Sciatic nerve (tissue), 2 donors: ENCODE measurements around the gene DGKI. TPM values are rescaled to one million over a fixed set of nuclear protein-coding genes. Genes with fewer than 3 reads are reported as not detected.

Experiments
- ATAC-seq: fragments of 200-7000 bp; cut with Tn5 transposase; one replicate; pipeline ENCODE4 v1.9.1; 2020; ENCODE audit warnings: mild to moderate bottlenecking, moderate library complexity
- DNase-seq: peaks from one replicate; pipeline ENCODE4 v3.0.0-alpha.2; 2020; ENCODE audit warnings: low spot score
- intact Hi-C: fragments of 100-400 bp; cut with DNase I; formaldehyde crosslinking; loops from one replicate; pipeline ENCODE4 v1.14.2; 2022
- total RNA-seq: library from RNA; stranded (reverse); fragmentation: NEBNext Ultra II Directional; extraction: Animal tissue kit (Norgen Biotek cat#: 25700); gene quantifications from one replicate; pipeline ENCODE4 v1.2.1, GENCODE V29; 2021
- donor health status: DM: no; HTN: no; CAD: no.
- donor health status: DM: no; HTN: no; CAD: no.

Gene DGKI
- total RNA-seq, 1 donor from 2014 or later, result 2.3 TPM

- ATAC-seq (no peak), DNase-seq (no peak)
- intact Hi-C loops, result no loop called here
These were observed 204.7 kb downstream of the DGKI start for GRCh38 chr7:137642031-137642430.

DNA sequence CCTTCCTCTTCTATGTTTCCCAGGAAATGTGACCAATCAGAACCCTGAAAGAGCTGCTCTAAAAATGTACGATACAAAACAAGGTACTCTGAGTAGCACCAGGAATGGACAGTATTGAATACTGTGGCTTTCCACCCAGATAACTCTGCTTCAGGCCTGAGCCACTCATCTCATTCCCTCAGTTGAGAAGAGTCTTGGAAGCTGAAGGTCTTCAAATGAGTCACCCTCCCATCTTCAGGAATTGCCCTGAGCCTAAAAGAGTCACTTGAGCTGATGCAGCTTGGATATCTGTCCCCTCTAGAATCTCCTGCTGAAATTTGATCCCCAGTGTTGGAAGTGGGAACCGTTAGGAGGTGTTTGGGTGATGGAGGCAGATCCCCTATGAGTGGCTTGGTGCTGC lies 210.4 kb downstream of the DGKI start:
- no peak for ATAC-seq

GRCh38 chr7:137635874-137636273 lies 210.9 kb downstream of the DGKI start:
- DNase-seq, result no peak
- no peak for ATAC-seq
- intact Hi-C loops, result no loop called here

More for the DNA sequence above, 210.4 kb downstream of the DGKI start:
- no peak for DNase-seq
- intact Hi-C loops, result no loop called here

- DNase-seq (no peak), ATAC-seq (no peak)
- intact Hi-C loops, result no loop called here
These were observed 211.6 kb downstream of the DGKI start for GRCh38 chr7:137635132-137635531.

GRCh38 chr7:137634356-137634755 lies 212.4 kb downstream of the DGKI start:
- intact Hi-C loops, result no loop called here
- DNase-seq, result no peak

DNA sequence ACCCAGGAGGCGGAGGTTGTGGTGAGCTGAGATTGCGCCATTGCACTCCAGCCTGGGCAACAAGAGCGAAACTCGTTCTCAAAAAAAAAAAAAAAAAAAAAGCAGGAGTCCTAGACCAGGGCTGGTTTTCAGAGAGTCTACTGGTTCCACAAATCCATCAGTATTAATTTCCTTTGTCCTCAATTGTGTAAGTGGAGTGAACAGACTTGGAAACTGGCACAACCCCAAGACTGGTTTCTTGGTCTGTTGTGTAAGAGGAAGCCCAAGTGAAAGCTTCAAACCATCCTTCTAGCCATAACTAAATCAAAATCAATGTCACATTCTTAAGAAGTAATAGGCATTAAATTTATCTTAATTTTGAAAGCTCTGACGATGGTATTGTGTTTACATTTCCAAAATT lies 213.6 kb downstream of the DGKI start:
- ATAC-seq (no peak), DNase-seq (no peak)
- intact Hi-C loops, result no loop called here

More at GRCh38 chr7:137634356-137634755, 212.4 kb downstream of the DGKI start:
- ATAC-seq, result no peak

GRCh38 chr7:137628216-137628615 lies 218.6 kb downstream of the DGKI start:
- ATAC-seq (no peak), DNase-seq (no peak)
- intact Hi-C loops, result no loop called here

- ATAC-seq (no peak), DNase-seq (peak; percentile 61)
- intact Hi-C loops, result no loop called here
These were observed 220.2 kb downstream of the DGKI start for GRCh38 chr7:137626469-137627067.

GRCh38 chr7:137625197-137625596 lies 221.6 kb downstream of the DGKI start:
- ATAC-seq, result no peak
- DNase-seq, result no peak
- intact Hi-C loops, result no loop called here

- DNase-seq (no peak), ATAC-seq (no peak)
- intact Hi-C loops, result no loop called here
These were observed 227.6 kb downstream of the DGKI start for GRCh38 chr7:137619181-137619580.

DNA sequence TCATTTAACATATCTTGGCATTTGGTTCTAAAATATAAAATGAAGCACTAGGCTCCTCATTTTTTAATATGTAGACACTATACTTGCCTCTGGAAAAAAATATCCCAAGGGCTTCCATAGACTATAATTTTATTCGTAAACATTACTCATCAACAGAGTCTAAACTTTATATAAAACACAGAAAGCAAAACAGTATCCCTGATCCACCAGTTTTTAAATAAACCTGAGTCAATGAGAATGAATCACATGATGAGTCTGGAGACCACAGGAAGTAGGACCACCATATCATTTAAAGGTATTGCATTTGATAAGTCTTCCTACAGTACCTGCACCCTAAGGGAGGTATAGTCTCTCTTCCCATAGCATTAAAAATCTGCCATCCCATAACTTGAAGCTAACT lies 228.0 kb downstream of the DGKI start:
- intact Hi-C loops, result no loop called here
- DNase-seq, result no peak
- no peak for ATAC-seq

GRCh38 chr7:137613006-137613525 lies 233.7 kb downstream of the DGKI start:
- DNase-seq (no peak), ATAC-seq (no peak)
- intact Hi-C loops, result no loop called here

- intact Hi-C loops, result no loop called here
- DNase-seq (no peak), ATAC-seq (no peak)
These were observed 235.2 kb downstream of the DGKI start for GRCh38 chr7:137611606-137612005.

GRCh38 chr7:137609500-137609899 lies 237.3 kb downstream of the DGKI start:
- peak; percentile 70 for ATAC-seq

DNA sequence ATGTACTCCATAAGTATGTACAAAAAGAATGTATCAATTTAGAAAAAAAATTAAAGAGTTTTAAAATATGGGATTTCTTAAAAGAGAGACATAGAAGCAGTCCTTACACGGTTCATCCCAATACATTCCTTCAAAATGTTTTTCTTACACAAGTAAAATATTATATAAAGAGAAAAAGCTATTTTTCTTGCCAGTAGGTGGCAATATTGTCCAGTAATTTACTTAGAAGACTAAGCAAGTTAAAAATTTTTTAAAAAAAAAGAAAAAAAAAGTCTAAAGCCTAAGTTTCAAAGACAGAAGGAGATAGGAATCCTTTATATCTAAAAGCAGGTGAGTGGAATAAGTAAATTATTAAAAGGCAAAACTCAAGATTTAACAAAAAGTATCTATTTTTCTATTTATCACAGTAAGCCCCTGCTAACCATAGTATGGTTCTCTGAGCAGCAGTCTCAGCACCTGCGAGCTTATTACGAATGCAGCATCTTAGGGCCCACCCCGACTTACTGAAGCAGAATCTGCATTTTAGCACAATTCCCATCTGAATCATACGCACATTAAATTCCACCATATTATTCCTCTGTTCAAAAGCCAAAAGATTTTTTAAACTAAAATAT lies 240.6 kb downstream of the DGKI start:
- DNase-seq, result no peak
- ATAC-seq, result no peak
- intact Hi-C loops, result no loop called here

More at GRCh38 chr7:137609500-137609899, 237.3 kb downstream of the DGKI start:
- intact Hi-C loops, result no loop called here
- no peak for DNase-seq

- DNase-seq, result no peak
- intact Hi-C loops, result no loop called here
- no peak for ATAC-seq
These were observed 243.7 kb downstream of the DGKI start for GRCh38 chr7:137603043-137603442.

GRCh38 chr7:137601642-137602041 lies 245.1 kb downstream of the DGKI start:
- intact Hi-C loops, result no loop called here

GRCh38 chr7:137597856-137598255 lies 248.9 kb downstream of the DGKI start:
- DNase-seq (no peak), ATAC-seq (no peak)
- intact Hi-C loops, result no loop called here

More at GRCh38 chr7:137601642-137602041, 245.1 kb downstream of the DGKI start:
- ATAC-seq (no peak), DNase-seq (no peak)

- intact Hi-C loops, result no loop called here
- ATAC-seq (no peak), DNase-seq (no peak)
These were observed 253.6 kb downstream of the DGKI start for GRCh38 chr7:137593115-137593711.

DNA sequence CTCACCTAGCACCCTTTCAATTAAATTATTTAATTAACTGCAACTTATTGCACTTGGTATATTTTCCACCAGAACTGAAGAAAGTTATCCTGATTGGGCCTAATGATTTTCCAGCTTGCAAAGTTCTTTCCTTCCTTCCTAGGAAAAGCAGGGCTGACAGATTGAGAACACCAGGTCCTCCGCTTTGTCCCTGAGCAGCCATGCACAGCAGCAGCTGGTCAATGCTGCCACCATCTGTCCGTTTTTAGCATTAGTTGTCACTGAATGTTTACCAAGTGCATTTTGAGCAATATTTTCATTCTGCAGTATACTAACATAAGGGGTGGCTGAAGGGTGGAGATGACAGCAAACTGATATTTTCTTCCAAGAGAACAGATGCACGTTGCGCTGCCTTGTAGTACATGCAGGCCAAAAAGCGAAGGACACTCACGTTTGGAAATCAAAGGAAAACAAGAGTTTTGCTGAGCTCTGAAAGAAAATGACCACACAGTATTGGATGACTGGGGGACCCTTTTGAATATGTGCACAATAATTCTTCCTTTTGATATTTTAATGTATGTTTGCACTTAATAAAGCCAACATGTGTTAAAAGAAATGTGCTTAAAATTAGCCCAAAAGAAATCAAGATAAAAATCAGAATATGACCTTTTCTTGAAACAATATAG lies 254.4 kb downstream of the DGKI start:
- intact Hi-C loops, result no loop called here
- peak; percentile 64 for DNase-seq
- ATAC-seq, result peak; percentile 86
